Stimulated activated CD4-positive, alpha-beta T cell treated with anti-CD3 and anti-CD28 coated beads, TNF-alpha, amount 100 ng/mL, for 4 hours (primary cell): ENCODE measurements around the gene NUBP2.

ENCODE experiments used
- DNase-seq, 3 experiments: peaks; one replicate each; pipeline ENCODE4 v3.0.0-alpha.2; 2020; ENCODE audit warnings: low read depth in 3 of 3

Gene NUBP2

DNA sequence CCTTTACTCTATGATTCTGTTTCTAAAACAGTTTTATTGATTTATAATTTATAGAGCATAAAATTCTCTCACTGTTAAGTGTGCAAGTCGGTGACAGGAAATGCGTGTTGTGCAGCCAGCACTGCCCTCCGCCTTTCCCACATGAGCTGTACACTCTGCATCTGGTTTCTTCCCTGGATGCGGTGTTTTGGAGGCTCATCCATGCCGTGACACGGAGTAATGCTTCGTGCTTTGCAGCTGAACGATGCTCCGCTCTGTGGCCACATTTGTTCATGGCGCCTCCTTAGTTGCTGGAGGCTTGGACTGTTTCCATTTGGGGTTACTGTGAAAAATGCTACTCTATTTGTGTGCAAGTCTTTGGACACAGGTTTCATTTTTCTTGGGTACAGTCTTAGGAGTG lies 17.9 kb downstream of the NUBP2 start:
- DNase-seq, result no peak

DNA sequence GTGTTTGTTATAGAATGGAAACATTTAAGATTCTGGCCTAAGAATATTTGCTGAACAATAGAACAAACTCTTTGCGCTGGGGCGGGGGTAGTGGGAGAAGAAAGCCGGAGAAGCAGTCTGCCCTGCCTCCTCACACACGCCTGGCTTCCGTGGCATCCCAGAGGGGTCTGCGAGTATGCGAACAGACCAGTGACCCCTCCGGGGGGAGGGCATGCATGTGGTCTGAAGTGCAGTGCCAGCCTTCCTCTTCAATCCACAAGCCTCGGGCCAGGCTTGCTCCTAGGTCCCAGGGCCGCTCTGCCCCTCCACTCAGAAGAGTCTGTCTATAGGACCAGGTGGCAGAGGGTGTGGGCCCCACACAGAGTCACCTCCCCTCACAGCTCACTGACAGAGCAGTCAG lies 24.9 kb downstream of the NUBP2 start:
- DNase-seq, result no peak

DNA sequence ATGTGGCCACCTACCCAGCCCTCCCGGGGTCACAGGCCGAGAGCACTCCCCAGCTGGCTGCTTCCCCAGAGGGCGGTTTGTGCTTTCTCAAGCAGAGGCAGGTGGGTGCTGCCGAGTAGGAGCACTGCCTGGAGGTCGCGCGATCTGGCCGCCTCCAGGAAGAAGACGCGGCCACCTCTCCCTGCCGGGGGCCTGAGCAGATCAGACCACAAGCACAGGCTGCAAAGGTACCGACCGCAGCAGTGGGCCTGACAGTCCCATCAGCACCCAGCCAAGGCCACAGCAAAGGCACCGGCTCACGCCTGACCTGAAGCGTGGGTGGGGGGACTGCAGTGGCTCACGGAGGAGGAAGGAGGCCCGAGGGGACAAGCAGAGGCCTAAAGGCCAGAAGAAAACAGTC lies 25.9 kb downstream of the NUBP2 start:
- DNase-seq, result no peak

DNA sequence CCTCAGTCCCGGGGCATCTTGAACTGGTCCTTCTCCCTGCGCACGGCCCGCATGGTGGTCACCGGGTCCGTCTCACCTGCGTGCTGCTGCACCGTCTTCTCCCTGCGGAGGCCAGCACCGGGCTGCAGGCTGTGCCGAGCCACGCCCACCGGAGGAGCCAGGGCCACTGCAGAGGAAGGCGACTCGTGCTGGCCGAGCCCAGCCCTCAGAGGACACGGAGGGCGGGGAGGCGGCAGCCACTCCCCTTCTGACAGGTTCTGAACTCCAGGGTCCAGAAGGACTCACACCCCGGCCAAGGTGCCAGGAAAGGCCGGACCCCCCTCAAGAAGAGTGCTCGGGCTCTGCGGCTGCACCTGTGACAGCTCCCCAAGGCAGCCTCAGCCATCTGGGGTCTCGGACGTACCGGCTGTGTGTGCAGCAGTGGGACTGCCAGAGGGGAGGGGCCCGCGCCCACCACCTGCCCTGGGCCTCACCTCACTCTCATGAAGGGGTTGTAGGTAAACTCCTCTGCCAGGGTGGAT lies 26.6 kb downstream of the NUBP2 start:
- no peak for DNase-seq

DNA sequence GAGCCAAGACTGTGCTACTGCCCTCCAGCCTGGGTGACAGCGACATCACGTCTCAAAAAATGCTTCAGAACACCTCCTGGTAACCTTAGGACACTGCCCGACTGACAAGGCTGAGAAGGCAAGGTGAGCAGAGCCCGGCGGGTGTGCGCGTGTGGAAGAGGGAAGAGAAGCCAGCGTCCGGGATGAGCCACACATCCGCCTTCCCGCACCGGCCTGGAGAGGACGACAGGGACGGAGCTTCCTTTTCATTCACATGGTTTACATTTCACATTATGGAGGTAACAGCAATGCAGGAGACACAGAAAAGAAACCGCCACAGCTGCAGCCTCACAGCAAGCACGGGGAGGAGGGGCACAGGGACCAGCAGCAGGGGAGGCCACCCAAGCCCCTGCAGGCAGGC lies 27.3 kb downstream of the NUBP2 start:
- no peak for DNase-seq

DNA sequence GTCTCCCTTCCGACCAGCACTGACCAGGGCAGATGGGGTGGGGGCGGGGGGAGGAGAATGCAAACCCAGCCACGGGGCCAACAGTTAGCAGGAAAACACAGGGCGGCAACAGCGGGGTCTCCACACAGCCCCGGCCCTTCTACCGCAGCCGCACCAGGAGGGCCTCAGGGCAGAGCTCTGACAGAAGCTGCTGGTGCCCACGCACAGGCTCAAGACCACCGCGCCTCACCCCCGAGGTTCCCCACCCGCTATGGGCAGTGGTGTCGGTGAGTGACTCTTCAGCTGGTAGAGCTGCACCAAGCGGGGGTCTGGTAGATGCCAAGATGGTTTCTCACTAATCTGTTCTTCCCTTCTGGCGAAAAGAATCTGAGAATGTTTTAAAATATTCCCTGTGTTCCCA lies 27.8 kb downstream of the NUBP2 start:
- no peak for DNase-seq

DNA sequence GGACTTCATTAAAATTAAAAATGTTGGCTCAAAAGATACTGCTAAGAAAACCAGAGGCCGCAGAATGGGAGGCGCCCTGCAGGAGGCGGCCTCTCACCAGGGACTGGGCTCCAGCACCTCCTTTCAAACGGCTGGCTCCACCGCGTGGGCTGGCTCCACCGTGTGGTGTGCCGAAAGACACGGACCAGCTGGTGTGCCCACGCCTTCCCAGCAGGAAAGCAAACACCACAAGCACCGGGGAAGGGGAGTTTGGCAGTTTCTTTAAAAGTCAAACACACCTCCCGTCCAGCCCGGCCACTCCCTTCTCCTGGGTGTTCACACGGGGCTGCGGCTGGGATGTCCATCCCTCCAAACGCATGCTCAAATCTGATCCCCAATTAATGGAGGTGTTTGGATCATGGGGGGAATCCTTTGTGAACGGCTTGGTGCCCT lies 30.0 kb downstream of the NUBP2 start:
- peak; percentile 12 to 37 (median 36) for DNase-seq

DNA sequence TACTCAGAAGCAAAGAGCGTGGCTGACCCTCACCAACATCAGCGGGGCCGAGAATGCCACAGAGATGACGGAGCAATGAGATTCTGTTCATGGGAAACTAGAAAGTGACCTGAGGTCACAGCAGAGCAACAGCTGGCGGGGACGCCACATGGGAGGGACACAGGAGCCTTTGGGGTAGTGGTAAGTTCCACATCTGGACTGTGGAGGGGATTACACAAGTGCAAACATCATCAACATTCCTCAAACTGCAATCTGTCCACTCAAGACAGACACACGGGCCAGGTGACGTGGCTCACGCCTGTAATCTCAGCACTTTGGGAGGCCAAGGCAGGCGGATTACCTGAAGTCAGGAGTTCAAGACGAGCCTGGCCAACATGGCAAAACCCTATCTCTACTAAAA lies 32.7 kb downstream of the NUBP2 start:
- no peak for DNase-seq

DNA sequence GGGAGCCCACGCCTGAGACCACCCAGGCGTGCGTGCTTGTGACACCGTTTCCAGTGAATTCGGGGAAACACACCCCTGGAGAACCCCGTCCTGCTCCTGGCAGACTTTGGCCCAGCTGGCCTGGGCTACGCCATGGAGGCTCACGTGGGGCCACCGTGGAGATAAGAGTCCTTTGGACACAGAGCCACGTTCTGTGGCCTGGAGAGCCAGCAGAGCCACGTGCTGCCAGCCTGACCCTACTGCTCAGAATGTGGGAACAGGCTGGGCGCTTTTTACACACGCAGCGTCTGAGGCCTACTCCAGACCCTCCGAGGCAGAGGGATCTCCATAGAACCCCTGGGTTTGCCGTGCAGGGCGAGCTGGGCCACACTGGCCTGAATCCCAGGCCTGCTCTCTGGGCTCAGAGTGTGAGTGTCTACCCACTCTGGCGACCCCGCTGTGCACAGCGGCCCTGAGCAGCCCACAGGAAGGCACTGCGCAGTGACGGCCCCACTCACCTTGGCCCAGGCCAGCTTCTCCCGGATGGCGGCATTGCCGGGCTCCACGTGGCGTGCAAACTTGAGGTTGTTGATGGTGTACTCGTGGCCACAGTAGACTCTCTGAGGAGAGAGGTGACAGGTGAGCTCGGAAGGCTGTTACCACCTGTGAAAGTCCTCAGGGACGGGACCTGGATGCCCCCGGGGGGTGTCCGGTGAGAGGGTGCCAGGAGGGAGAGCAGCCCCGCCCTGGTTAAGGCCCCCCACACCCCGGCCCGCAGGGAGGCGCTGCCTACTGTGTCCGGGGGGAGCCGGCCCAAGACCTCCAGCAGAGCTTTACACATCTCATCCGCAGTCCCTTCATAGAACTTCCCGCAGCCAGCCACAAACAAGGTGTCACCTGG lies 33.9 kb downstream of the NUBP2 start:
- no peak for DNase-seq

DNA sequence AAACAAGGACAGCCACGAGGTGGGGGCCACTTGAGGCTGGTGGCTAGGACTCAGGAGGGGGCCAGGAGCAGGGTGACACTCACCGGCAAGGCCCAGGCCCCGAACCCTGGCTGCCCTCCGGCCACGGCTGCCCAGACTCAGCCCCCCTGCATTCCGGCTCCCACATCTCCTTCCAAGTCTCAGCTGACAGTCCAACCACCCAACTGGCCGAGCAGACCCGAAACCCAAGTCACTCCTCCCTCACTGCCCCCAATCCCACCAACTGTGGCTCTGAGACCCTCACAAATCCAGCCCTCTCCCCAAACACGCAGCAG lies 34.5 kb downstream of the NUBP2 start:
- DNase-seq, result no peak

DNA sequence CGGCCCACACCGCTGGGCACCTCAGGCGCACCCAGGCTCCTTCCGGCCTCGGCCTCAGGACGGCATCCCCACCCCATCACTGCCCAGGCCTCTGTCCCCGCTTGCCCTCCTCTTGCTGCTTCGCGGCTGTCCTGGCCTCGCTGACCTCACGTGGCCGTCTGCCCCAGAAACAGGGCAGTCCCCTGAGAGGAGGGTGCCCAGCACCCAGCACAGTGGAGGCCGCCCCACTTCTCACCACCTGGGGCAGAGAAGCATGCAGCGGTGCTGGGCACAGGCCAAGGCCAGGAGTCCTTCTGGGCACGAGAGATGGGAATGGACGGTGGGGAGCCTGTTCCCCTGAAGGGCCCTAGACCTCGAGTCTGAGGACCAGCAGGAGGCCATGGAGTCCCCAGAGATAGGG lies 35.0 kb downstream of the NUBP2 start:
- no peak for DNase-seq

DNA sequence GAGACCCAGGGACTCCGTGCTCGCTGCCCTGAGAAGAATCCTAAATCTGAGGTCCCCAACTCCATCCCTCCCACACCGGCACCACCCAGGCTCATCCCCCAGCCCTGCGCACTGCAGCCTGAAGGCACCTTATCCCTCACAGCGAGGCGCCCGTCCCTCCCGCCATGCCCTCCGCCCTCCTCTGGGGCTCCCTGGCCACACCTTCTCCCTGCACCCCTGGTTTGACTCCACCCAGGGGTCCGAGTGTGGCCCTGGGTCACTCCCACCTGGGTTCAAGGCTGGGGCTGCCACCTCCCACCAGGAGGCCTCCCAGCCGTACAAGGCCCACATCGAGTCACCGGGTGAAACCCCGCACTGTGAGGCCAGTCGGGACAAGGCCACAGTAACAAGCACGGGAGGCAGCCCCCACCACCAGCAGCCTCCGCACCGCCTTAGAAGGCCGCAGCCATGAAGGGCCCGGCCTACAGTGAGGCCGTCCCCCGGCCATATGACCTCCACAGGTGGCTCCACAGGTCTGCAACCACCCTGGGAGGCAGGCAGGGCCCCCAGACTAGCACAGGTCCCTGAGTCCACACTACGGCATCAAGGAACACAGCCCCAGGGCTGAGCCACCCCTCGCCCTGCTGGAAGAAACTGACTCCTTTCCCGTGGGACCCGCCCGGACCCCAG lies 35.6 kb downstream of the NUBP2 start:
- no peak for DNase-seq

DNA sequence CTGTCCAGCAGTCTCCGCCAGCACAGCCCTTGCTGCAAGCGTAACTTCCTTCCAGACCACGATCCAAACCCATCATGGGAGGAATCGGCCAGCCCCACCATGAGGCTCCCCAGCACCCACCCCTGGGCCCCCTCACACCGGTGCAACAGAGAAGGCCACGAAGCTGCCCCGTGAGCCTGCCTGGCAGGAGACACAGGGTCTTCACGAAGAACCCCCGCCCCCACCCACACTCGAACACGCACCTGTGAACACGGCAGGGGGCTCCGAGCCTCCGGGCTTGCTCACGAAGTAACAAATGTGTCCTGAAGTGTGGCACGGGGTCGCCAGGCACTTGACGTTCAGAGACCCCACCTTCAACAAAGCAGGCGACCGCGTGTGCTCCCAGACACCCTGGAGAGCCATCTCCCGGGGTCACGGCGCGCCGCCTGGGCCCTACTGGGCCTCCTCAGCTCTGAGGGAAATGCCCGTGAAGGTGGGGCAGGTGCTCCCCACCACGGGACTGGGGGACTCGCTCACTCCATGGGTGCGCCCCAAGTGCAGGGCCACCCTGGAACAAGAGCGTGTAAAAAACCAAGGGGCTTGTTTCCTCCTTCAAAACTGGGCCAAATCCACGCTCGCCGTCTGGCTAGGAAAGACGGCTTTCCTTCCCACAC lies 36.2 kb downstream of the NUBP2 start:
- DNase-seq, result no peak

DNA sequence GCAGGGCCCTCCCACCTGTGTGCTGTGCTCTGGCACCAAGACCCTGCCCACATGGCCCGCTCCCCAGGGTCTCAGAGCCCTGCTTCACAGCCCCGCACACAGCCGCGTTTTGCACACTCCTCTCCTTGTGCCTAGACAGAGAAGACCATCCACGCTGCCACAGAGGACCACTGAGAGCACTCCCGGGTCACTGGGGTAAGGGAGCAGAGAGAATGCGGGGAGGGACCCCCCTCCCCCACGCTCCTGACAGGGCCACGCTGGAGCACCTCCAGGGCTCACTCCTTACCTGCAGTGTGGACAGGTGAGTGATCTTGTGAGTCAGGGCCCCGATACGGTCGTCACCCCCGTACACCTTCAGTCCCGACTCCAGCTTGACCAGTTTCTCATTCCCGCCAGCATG lies 36.9 kb downstream of the NUBP2 start:
- DNase-seq, result no peak

DNA sequence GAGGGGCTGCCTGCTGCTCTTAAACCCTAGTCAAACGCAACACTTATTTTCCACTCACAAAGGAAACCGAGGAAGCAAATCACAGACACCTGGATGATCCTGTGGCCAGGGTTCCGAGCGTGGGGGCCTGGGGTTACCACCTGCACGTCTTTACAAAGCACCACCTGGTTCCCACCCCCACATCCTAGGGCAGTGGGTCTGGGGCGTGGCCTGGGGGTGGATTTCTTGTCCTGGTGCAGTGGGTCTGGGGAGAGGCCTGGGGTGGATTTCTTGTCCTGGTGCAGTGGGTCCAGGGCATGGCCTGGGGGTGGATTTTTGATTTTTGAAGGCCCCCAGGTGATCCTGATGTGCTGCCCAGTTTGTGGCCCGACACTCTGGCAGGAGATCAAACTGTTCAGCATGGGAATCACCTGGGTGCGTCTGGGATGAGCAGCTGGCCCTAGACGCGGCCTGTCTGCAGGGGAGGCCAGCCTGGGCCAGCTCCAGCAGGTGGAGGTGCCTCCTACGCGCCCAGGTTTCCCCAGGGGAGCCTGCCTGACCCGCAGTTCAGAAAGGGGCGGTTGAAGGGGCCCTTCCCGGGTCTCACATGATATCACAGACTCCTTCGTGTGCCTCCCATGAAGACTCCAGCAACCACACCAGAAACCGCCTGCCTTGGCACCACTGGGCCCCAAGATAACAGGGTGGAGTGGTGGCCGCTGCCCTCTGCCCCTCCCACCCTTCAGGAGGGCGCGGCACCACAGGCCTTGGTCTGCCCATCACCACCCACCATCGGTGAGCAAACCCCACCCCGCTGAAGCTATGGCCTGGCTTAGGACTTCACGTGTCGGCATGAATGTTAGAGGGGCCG lies 37.6 kb downstream of the NUBP2 start:
- no peak for DNase-seq

DNA sequence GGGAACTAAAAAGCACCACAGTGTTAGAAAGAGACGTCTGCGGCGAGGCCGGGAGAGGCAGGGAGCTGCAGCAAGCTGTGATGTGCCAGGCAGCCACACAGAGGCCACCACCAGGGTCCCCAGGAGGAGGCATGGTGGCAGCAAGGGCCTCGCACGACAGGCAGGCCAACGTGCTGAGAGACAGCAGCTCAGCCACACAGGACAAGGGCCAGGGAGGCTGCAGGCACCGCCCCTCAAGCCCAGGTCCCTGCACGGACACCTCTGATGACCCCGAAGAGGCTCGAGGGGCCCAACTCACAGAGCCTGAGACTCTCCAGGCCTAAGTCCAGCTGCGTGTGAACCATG lies 38.2 kb downstream of the NUBP2 start:
- no peak for DNase-seq

DNA sequence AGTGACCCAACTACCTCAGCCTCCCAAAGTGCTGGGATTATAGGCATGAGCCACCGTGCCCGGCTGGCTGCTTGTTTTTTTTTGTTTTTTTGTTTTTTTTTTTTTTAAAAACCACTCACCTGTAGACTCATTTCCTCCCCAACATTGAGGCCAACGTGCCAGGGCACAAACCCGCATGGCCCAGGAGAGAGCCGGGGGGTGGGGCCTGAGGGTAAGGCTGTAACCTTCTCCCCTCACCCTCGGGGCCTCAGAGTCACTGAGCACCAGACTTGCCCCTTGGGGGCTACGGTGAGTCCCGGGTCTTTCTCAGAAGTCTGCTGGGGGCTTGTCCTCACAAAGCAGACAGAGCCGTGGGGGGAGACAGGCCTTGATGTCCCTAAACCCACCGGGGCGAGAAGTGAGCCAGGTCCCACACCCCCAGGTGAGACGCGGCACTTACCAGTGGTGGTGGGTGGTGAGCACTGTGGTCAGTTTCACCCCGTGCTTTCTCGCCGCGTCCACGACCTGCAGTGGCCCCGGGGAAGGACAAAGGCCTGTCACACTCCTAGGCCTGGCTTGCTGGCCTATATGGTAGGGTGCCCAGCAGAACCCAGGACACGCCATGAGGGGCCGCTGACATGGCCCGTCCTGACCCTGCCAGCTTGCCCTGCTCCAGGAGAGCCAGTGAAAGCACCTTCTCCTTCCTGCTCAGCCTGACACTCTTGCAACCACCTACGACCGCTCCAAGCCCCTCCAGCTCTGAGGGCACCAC lies 39.3 kb downstream of the NUBP2 start:
- no peak for DNase-seq

DNA sequence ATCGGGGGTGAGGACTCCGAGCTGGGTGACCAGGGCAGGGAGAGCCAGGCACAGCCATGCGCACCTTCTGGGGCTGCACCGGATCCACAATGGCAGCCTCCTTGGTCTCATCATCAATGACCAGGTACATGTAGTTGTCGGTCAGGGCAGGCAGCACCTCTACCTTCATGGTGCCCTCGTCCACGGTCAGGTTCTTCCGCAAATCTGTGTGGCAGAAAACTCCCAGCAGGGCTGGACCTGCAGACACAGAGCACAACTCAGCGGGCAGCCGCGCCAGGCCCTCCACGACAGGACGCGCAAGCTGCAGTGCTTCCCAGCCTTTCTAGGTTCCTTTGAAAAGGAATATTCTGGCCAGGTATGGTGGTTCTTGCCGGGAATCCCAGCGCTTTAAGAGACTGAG lies 40.0 kb downstream of the NUBP2 start:
- no peak for DNase-seq

DNA sequence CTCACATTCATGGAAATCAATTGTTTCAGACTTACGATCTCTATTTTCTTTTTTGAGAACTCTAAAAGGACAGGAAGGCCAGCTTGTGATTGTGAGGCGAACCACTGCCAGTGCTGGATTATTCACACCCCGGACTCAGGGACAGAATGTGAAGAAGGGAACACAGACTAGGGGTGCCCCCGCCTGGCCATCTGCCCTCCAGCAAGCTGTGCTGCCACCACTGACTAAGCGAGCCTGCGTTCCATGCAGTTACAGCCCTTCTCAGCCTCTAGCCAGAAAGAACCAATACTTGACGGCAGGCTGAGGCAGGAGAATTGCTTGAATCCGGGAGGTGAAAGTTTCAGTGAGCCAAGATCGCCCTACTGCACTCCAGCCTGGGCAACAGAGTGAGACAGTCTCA lies 41.1 kb downstream of the NUBP2 start:
- no peak for DNase-seq

DNA sequence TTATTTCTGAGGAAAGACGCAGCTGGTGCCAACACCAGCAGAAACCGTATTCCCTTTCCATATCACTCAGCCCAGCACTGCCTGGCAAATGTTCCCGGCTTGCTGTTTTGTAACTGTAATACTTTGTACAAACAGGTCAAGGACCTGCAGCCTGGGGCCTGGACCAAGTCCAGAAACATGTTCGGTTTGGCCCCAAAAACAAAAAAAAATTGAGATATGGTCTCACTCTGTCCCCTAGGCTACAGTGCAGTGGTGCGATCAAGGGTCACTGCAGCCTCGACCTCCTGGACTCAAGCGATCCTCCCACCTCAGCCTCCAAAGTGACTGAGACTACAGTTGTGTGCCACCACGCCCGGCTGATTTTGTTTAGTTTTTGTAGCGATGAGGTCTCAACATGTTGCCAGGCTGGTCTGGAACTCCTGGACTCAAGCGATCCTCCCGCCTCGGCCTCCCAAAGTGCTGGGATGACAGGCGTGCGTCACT lies 42.7 kb downstream of the NUBP2 start:
- DNase-seq, result no peak
